Measurements from ENCODE around the gene BGN.

DNA sequence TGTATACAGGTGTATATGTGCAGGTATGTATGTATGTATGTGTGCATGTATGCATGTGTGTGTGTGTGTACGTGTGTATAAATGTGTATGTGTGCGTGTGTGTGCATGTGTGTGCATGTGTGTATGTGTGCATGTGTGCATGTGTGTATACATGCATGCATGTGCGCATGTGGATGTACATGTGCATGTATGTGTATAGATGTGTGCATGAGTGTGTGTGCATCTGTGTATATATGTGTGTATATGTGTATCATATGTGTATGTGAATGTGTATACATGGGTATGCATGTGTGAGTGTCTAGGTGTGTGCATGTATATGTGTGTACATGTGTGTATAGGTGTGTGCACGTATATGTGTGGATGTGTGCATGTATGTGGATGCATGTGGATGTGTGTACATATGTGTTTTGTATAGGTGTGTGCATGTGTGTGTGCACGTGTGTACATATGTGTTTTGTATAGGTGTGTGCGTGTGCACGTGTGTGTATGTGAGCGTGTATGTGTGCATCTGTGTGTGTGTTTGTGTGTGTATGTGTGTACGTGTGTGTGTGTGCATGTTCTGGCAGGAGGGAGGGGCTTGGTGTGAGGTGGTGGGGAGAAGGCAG lies 6.0 kb downstream of the BGN start:
- no peak for TF ChIP-seq CTCF (IDR thresholded peaks at IDR 0.05)
- no peak for TF ChIP-seq POLR2A (IDR thresholded peaks at IDR 0.05)
